ENCODE results near the gene CCDC200.

The CCDC200 gene

GRCh38 chr17:43183921-43184320 lies 44.5 kb downstream of the CCDC200 start:
- Histone ChIP-seq H3K4me3 (replicated peaks; ENCODE audit: insufficient read depth, low read length) (no peak overlapping the region), H3K27ac (replicated peaks) (no peak overlapping the region), H3K27me3 (ENCODE audit: insufficient read depth, poor library complexity, severe bottlenecking) (no peaks in the 10 kb centered on the region)
- no peak for DNase-seq (ENCODE audit: low read depth in 1 of 2, low spot score in 1 of 2)
- TF ChIP-seq SPI1 (IDR thresholded peaks at IDR 0.05; ENCODE audit: borderline replicate concordance, low read depth) (no peak), CTCF (IDR thresholded peaks at IDR 0.05; ENCODE audit: insufficient read depth, low read length) (no peak), POLR2AphosphoS5 (IDR thresholded peaks at IDR 0.05; ENCODE audit: low read depth) (no peak), GABPA (IDR thresholded peaks at IDR 0.05; ENCODE audit: low read depth) (no peak)
- TF ChIP-seq, protein P1, sequence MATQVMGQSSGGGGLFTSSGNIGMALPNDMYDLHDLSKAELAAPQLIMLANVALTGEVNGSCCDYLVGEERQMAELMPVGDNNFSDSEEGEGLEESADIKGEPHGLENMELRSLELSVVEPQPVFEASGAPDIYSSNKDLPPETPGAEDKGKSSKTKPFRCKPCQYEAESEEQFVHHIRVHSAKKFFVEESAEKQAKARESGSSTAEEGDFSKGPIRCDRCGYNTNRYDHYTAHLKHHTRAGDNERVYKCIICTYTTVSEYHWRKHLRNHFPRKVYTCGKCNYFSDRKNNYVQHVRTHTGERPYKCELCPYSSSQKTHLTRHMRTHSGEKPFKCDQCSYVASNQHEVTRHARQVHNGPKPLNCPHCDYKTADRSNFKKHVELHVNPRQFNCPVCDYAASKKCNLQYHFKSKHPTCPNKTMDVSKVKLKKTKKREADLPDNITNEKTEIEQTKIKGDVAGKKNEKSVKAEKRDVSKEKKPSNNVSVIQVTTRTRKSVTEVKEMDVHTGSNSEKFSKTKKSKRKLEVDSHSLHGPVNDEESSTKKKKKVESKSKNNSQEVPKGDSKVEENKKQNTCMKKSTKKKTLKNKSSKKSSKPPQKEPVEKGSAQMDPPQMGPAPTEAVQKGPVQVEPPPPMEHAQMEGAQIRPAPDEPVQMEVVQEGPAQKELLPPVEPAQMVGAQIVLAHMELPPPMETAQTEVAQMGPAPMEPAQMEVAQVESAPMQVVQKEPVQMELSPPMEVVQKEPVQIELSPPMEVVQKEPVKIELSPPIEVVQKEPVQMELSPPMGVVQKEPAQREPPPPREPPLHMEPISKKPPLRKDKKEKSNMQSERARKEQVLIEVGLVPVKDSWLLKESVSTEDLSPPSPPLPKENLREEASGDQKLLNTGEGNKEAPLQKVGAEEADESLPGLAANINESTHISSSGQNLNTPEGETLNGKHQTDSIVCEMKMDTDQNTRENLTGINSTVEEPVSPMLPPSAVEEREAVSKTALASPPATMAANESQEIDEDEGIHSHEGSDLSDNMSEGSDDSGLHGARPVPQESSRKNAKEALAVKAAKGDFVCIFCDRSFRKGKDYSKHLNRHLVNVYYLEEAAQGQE (IDR thresholded peaks at IDR 0.05; ENCODE audit: insufficient replicate concordance, low read depth): no peak

DNA sequence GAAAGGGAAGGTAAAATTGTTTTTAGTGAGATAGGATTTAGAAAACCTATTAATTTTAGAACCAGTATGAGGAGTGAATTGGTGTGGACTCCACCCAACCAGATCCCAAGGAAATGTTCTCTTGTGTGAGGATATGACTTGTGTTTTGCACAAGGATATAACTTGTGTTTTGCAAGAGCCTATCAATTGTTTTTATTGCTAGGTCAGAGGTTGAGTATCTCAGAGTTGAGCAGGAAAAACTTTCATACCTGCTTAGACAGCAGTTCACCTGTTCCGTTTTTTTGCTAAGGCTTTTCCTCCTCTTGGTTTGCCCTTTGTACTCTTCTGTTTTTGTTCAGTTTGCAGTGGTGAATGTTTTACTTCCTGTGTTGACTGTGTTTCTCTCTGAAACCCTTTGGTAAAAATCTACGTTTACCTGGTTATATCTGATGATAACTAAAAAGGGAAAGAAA lies 52.3 kb downstream of the CCDC200 start:
- Histone ChIP-seq H3K27me3 (ENCODE audit: insufficient read depth, poor library complexity, severe bottlenecking) (no peaks in the 10 kb centered on the region), H3K27ac (replicated peaks) (no peak overlapping the region), H3K4me3 (replicated peaks; ENCODE audit: insufficient read depth, low read length) (no peak overlapping the region)
- TF ChIP-seq, protein P1 (IDR thresholded peaks at IDR 0.05; ENCODE audit: insufficient replicate concordance, low read depth): no peak
- TF ChIP-seq POLR2AphosphoS5 (IDR thresholded peaks at IDR 0.05; ENCODE audit: low read depth) (no peak), GABPA (IDR thresholded peaks at IDR 0.05; ENCODE audit: low read depth) (no peak), SPI1 (IDR thresholded peaks at IDR 0.05; ENCODE audit: borderline replicate concordance, low read depth) (no peak), CTCF (IDR thresholded peaks at IDR 0.05; ENCODE audit: insufficient read depth, low read length) (no peak)
- no peak for DNase-seq (ENCODE audit: low read depth in 1 of 2, low spot score in 1 of 2)

DNA sequence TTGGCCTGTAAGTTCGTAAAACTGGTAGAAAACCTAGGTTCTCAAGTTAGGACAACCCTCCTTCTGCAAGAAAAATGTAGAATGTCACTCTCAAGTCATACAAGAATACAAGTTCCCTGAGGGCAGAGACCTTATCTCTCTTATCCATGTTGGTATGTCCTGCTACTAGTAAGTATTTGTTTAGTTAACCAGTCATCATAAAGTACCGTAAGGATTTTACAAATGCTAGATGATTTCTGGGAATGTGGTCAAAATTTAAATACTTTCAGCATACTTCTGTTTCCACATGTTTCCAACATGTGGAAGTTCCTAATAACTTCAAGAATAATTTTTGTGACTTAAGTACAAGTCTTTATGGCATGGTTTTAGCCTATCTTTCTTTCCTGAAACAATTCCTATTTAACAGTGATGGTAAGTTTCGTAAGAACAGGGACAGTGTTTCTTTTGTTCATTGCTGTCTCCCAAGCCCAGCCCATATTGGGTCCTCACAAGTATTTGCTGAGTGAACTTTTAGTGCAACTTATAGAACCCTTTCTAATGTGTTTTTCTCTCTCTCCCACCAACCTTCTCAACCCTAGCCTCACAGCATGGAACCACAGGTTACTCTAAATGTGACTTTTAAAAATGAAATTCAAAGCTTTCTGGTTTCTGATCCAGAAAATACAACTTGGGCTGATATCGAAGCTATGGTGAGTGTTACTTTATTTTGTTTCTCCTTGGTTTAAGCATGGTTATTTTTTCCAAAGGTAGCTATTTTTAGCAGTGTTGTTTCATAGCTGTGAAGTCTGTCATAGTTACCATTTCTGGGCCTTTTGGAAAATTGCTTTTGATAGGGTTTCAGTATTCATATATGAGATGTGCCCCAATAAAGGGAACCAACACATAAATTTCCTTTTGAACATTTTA lies 53.0 kb downstream of the CCDC200 start:
- TF ChIP-seq POLR2AphosphoS5 (IDR thresholded peaks at IDR 0.05; ENCODE audit: low read depth) (no peak), SPI1 (IDR thresholded peaks at IDR 0.05; ENCODE audit: borderline replicate concordance, low read depth) (no peak), CTCF (IDR thresholded peaks at IDR 0.05; ENCODE audit: insufficient read depth, low read length) (no peak), GABPA (IDR thresholded peaks at IDR 0.05; ENCODE audit: low read depth) (no peak)
- TF ChIP-seq, protein P1 (IDR thresholded peaks at IDR 0.05; ENCODE audit: insufficient replicate concordance, low read depth): no peak
- no peak overlapping the region for H3K27ac ChIP-seq (replicated peaks)
- H3K4me3 ChIP-seq (replicated peaks; ENCODE audit: insufficient read depth, low read length): no peak overlapping the region
- no peaks in the 10 kb centered on the region for H3K27me3 ChIP-seq (ENCODE audit: insufficient read depth, poor library complexity, severe bottlenecking)
- no peak for DNase-seq (ENCODE audit: low read depth in 1 of 2, low spot score in 1 of 2)

Data from HL-60 (cell line).